Measurements from ENCODE around the gene WNT5B. TPM values are rescaled to one million over a fixed set of nuclear protein-coding genes. Genes with fewer than 3 reads are reported as not detected.

Gene WNT5B
- total RNA-seq, 1 experiment from 2014 or later, result not detected

DNA sequence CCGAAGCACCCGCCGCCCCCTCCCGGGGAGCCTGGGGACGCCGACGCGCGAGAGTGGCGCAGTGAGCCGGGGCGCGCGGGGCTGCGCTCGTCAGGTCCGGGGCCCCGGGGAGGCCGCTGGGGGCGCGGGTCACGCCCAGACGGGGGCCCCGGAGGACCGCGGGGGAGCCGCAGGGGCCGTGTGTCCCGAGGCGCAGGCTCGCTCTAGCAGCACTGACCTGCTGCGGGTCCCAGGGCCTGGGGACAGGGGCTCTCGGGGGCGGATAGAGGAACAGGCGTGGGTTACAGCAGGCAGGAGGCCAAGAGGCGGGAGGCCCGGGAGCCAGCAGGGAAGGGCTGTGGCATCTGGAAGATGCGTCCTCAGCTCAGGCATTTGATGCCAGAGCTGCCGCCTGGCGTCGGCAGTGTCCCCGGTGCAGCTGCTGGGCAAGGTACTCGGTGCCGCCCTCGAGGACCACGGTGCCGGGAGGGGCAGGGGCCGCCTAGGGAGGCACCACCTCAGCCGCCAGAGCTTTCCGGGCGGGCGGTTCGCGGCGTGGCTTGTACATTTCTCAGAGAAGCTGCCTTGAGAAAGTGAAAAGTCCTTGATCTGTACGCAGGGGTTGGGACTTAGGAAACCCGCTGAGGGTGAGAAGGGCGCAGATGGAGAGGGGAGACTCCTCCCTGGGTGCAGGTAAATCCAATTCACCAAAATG is 1.2 kb downstream of the WNT5B start:
- no peak for DNase-seq (ENCODE audit: low spot score)

DNA sequence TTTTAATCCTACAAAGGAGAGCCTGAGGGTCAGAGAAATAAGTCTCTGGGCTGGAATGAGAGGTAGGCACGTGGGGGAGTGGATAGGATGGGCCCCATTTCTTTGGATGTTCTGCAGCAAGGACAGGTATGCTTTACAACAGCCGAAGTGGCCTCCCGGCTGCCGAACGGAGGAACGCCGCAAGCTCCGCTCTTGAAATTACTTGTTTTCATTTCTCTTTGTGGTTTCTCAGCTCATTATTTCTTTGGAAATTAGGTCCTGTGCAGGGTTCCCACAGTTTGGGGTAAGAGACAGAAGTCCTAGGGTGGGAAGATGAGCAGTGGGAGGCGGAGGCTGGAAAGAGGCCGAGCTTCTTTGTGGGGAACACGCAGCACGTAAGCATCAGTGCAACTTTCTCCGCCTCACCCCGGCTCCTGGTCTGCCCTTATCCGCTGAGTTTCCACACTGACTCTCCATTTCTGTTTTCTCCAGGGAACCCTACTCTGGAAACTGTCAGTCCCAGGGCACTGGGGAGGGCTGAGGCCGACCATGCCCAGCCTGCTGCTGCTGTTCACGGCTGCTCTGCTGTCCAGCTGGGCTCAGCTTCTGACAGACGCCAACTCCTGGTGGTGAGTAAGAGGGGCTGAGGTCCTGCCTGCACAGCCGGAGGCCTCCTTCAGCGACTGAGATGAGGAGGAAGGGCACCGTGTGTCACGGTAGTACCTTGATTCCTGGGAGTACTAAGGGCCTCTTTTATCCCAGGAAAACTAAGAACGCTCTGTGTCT is 2.0 kb downstream of the WNT5B start:
- DNase-seq (ENCODE audit: low spot score), result no peak

- no peak for DNase-seq (ENCODE audit: low spot score)
Observed at GRCh38 chr12:1632702-1633101, 3.7 kb downstream of the WNT5B start.

- DNase-seq (ENCODE audit: low spot score), result no peak
Observed at GRCh38 chr12:1633459-1633858, 4.4 kb downstream of the WNT5B start.

DNA sequence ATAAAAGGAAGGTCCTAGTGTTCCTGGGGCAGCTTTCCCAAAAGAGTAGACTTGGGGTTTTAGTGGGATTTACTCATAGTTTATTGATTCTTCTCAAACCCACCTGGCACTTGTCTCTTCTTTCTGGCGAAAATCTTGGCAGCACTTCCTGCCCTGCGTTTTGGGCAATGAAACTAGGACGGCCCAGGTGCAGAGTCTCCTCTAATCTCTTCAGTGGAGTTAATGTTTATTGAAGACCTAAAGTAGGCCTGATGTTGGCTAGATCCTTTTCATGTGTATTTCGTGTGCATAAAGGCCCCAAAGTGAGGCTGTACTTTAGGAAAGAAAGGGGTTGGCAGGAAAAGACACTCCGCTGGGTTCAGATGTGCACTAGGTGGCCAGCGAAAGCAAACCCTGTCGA is 5.1 kb downstream of the WNT5B start:
- no peak for DNase-seq (ENCODE audit: low spot score)

DNA sequence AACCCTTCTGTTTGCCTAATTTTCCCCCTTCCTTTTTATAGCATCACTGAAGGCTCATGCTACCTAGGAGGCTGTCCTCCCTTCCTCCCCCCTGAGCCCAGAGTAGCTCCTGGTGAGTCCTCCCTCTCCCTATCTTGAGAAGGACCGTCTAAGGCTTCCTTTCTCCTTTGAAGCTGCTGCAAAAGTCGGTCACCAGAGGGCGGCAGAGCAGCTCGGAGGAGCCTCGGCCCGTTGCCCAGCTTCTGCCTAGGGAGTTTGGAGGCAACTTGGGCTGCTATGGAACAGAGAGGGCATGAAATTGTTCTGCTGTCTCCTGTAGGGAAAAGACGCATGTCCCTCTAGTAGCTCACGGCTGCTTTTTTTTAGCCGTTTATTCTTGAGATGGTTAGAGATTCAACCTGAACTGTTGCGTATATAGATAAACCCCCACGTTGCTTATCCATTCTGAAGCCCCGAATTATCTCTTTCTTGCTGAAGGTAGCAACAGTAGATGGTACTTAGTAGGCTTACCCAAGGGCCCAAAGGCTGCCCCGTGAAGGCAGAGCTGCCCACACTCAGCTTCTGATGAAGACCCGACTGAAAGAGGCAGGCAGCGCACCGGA is 5.7 kb downstream of the WNT5B start:
- DNase-seq (ENCODE audit: low spot score), result peak; percentile 80

DNA sequence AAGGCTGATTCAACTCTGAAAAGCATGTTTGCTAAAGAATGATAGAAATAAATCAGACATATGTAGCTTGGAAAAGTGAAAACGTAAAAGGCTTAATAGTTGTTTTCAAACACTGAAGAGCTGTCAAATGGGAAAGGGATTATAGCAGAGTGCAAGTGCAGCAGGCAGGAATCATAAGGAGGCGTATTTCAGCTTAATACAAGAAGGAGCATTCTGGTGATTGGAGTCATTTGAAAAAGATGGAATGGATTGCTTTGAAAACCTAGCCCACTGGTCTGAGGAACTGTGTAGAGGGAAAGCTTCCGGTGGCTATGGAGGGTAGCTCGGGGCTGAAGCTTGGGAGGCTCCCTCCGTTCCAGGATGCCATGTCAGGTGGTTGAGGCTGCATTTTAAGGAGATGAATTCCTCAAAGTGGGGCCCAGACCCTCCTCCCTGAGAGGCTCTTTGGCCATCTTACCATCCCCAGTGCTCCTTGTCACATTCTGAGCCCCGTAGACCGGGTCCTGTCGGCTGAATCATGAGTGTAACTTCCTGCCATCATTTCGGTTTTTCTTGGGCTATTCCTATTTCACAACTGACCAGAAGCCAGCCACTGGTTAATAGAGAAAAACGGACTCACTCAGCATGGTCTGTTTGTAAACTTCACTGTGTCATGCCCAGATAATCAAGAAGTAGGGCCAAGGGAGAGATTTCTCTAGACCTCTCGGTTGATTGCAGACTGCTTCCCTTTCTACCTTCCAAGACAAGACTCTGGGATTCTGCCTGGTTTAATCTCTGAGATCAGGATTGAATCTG is 6.5 kb downstream of the WNT5B start:
- no peak for DNase-seq (ENCODE audit: low spot score)

DNA sequence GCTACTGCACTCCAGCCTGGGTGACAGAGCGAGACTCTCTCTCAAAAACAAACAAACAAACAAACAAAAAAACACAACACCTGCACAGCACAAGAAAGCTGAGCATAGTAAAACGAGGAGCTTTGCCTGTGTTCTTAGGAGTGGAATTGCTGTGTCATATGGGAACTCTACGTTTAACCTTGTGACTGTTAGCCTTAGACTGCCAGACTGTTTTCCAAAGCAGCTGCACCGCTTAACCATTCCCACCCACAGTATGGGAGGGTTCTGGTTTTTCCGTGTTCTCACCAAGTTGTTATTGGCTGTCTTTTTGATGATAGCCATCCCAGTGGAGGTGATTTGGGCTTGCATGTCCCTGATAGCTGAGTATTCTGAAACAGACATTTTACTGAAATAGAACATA is 9.2 kb downstream of the WNT5B start:
- DNase-seq (ENCODE audit: low spot score), result no peak

GRCh38 chr12:1639538-1639937 is 10.5 kb downstream of the WNT5B start:
- no peak for DNase-seq (ENCODE audit: low spot score)

- no peak for DNase-seq (ENCODE audit: low spot score)
Observed at GRCh38 chr12:1640328-1641234, 11.6 kb downstream of the WNT5B start.

DNA sequence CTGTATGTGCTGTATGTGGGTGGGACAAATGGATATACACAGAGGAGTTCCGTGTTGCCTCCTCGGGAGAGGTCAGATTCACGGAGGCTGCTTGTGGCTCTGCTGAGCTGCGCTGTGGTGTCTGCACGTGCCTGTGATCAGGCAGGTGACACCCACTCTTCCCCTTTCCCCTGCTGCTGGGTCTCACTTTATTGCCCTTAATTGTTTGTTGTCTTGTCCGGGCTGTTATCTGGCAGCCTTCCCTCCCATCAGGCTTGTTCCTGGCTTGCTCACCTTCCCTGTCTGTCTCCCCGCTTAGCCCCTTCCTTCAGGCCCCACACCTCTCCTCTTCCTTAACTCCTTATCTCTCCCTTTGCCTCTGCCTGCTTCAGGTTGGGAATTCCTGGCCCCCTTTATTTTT is 13.5 kb downstream of the WNT5B start:
- DNase-seq (ENCODE audit: low spot score), result no peak

DNA sequence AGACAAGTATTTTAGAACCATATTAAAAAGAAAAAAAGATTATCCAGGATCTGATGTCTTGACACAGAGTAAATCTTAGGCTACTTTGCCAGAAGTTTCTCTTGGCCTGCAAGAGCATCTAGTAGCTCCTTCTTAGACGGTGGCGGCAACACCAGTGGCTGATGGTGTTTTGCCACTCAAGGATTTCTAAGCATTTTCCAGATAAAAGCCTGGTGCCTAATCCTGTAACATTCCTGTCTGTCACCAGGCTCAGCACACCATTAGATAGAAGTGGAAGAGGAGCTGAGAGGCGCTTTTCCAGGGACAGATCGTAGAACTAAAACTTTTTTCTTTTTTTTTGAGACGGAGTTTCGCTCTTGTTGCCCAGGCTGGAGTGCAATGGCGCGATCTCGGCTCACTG is 14.0 kb downstream of the WNT5B start:
- no peak for DNase-seq (ENCODE audit: low spot score)

DNA sequence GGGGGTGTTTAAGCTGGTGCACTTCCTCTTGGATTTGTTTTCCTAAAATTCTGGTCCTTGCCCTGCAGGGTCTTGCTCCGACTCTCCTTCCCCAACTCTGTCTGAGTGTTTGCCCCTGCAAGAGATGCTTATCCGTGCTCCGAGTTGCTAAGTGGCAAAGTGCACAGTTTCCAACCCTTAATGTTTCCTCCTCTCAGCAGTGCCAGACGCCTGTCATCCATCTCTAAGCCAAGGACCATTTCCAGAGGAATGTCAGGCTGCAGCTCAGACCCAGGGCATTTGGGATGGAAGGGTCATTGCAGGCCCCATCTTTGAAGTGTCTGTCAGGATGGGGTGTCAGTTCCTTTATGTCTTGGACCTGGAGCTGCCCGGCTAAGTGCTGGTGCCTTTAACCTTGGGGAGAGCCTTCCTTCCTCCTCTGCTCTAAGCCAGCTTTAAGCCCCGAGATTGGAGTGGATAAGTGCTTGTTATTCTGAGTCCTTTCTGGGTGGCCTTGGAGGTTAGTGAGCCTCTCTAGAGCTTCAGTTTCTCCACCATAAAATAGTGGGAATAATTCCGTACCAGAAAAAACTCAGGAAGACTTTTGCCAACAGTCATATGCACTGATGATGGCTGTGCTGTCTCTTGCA is 15.0 kb downstream of the WNT5B start:
- no peak for DNase-seq (ENCODE audit: low spot score)

GRCh38 chr12:1644534-1645438 is 15.8 kb downstream of the WNT5B start:
- no peak for DNase-seq (ENCODE audit: low spot score)

GRCh38 chr12:1645819-1646218 is 16.8 kb downstream of the WNT5B start:
- no peak for DNase-seq (ENCODE audit: low spot score)

DNA sequence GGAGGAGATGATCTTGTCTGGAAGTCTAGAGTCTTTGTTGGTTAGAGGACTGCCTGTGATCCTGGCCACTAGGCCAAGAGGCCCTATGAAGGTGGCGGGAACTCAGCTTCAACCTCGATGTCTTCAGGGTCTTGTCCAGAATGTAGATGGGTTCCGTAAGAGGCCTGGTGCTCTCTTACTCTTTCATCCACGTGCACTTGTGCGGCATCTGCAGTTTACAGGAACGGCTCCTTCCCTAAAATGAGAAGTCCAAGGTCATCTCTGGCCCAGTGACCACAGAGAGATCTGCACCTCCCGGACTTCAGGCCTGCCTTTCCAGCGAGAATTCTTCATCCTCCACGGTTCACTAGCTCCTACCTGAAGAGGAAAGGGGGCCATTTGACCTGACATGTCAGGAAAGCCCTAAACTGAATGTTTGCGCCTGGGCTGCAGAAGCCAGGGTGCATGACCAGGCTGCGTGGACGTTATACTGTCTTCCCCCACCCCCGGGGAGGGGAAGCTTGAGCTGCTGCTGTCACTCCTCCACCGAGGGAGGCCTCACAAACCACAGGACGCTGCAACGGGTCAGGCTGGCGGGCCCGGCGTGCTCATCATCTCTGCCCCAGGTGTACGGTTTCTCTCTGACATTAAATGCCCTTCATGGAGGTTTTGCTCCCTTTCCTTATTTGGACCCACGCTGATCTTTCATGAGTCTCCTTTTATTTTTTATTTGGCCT is 17.7 kb downstream of the WNT5B start:
- no peak for DNase-seq (ENCODE audit: low spot score)

GRCh38 chr12:1647285-1647669 is 18.2 kb downstream of the WNT5B start:
- DNase-seq (ENCODE audit: low spot score), result no peak

DNA sequence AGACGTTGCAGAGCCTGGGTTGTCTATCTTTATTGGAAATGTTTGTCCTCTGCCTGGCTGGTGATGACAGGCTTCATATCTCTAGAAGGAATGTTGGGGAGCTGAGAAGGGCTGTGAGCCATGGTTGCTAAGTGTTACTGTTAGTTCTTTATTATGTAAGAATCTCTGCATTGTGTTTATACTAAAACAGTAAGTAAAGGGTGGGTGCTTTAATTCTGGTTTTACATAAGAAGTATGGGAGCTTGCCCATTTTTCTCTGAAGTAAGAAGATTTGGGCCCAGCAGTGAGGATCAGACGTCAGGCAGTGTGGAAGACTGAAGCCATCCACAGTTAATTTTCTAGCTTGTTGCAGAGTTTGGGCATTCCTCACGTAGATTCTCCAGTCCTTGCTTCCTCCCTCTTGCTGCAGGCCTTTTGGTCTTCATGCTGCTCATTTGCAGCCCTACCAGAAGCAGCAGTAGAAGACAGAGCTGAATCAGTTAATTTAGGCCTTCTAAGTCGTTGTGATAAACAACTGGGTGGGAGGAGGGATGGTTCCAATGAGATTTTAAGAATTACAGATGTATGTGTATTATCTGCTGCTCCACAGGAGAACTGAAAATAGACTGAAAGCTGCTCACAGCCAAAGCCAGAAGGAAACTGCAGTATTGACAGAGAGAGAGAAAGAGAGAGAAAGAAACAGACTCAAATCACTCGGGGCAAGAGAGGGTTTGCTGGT is 21.4 kb downstream of the WNT5B start:
- DNase-seq (ENCODE audit: low spot score), result no peak

Data from HT-29 (cell line).